OCI-LY7 (cell line): ENCODE results near the gene RSPH9. TPM values are rescaled to one million over a fixed set of nuclear protein-coding genes. Genes with fewer than 3 reads are reported as not detected.

Experiments used
- BruUV-seq: library from RNA; stranded (reverse); fragments of 400-500 nt; replicated peaks from 2 replicates; lab custom pipeline; 2021; lab: Mats Ljungman, UMichigan
- CTCF ChIA-PET: fragments of 300-600 bp; sonication (Branson Sonifier 250); formaldehyde crosslinking; loops from one replicate; lab custom pipeline; 2022; ENCODE audit warnings: antibody characterized with exemption; ENCODE audit not compliant: unreplicated experiment; lab: Charles Lee
- POLR2A ChIA-PET: fragments of 300-600 bp; sonication (Branson Sonifier 250); formaldehyde crosslinking; loops from one replicate; lab custom pipeline; 2022; ENCODE audit warnings: antibody characterized with exemption; lab: Charles Lee
- DNase-seq: peaks from one replicate; pipeline ENCODE4 v3.0.0-alpha.2; 2015; ENCODE audit warnings: low spot score
- H2AFZ ChIP-seq: fragments of 200-600 bp; sonication (generic), shearing (Covaris generic); 2 replicates; pipeline ENCODE4 v1.6.1; 2014; ENCODE audit warnings: mild to moderate bottlenecking, antibody characterized with exemption, low read length, moderate library complexity
- H3K27ac ChIP-seq: fragments of 200-600 bp; sonication (generic); 2 replicates; pipeline ENCODE4 v1.5.1; 2014; ENCODE audit warnings: mixed run types, low read depth, mild to moderate bottlenecking, moderate library complexity, low read length, inconsistent platforms; ENCODE audit not compliant: poor library complexity, severe bottlenecking
- H3K36me3 ChIP-seq: fragments of 200-600 bp; sonication (generic); 2 replicates; pipeline ENCODE4 v1.6.1; 2014; ENCODE audit warnings: mild to moderate bottlenecking, antibody characterized with exemption, low read length, moderate library complexity, mixed read lengths; ENCODE audit not compliant: insufficient read depth
- H3K4me1 ChIP-seq: fragments of 200-600 bp; sonication (generic); 2 replicates; pipeline ENCODE4 v1.5.1; 2014; ENCODE audit warnings: mild to moderate bottlenecking, low read length; ENCODE audit not compliant: insufficient read depth, poor library complexity, severe bottlenecking
- H3K4me2 ChIP-seq: fragments of 200-600 bp; sonication (generic); 2 replicates; pipeline ENCODE4 v1.6.1; 2014; ENCODE audit warnings: mild to moderate bottlenecking, low read length
- H3K4me3 ChIP-seq: fragments of 200-600 bp; sonication (generic); 2 replicates; pipeline ENCODE4 v1.5.1; 2014; ENCODE audit warnings: mild to moderate bottlenecking, low read depth, low read length; ENCODE audit not compliant: poor library complexity, severe bottlenecking
- H3K79me2 ChIP-seq: fragments of 200-600 bp; sonication (generic); 2 replicates; pipeline ENCODE4 v1.6.1; 2016; ENCODE audit warnings: low read depth, mild to moderate bottlenecking, low read length, moderate library complexity, mixed read lengths; ENCODE audit not compliant: insufficient read depth
- H3K9me2 ChIP-seq: fragments of 200-600 bp; sonication (generic); 2 replicates; pipeline ENCODE4 v1.6.1; 2016; ENCODE audit warnings: mild to moderate bottlenecking, low read length, mixed read lengths; ENCODE audit not compliant: insufficient read depth
- H3K9me3 ChIP-seq: fragments of 200-600 bp; sonication (generic); 2 replicates; pipeline ENCODE4 v1.6.1; 2014; ENCODE audit warnings: mild to moderate bottlenecking, mixed run types, low read length, mixed read lengths
- H4K20me1 ChIP-seq: fragments of 200-600 bp; sonication (generic); 2 replicates; pipeline ENCODE4 v1.6.1; 2014; ENCODE audit warnings: mild to moderate bottlenecking, antibody characterized with exemption, low read length, moderate library complexity, mixed read lengths; ENCODE audit not compliant: insufficient read depth
- CTCF ChIP-seq: fragments of 200-600 bp; sonication (generic); conservative IDR thresholded peaks from 2 replicates; pipeline ENCODE4 v1.5.1; 2014; ENCODE audit warnings: mild to moderate bottlenecking, antibody characterized with exemption, low read length, moderate library complexity, mixed read lengths
- EZH2phosphoT487 ChIP-seq: fragments of 200-600 bp; sonication (generic); IDR thresholded peaks from 2 replicates; pipeline ENCODE4 v1.6.1; 2018; ENCODE audit warnings: low read depth, borderline replicate concordance, mild to moderate bottlenecking, mixed run types, antibody characterized with exemption, low read length, moderate library complexity, mixed read lengths
- intact Hi-C: fragments of 100-400 bp; cut with micrococcal nuclease; formaldehyde crosslinking; loops from one replicate; pipeline ENCODE4 v1.10.0; 2022; ENCODE audit not compliant: unreplicated experiment
- total RNA-seq, 2 experiments: library from RNA; depleted of rRNA in 1 of 2; stranded (reverse); fragments of >200 nt in 1 of 2; shearing (Covaris generic) in 1 of 2; gene quantifications; 2 replicates each; pipeline ENCODE4 v1.2.3, GENCODE V29; 2014 to 2022

The RSPH9 gene
- total RNA-seq, 2 experiments from 2014 or later: 0.28 TPM; not detected in 1

GRCh38 chr6:43621078-43621835 is 23.6 kb upstream of the RSPH9 start:
- H4K20me1 ChIP-seq: no peaks in the 10 kb centered on the region
- H3K9me3 ChIP-seq: no peaks in the 10 kb centered on the region
- no peak overlapping the region for H3K4me2 ChIP-seq
- H3K4me3 ChIP-seq: no peak overlapping the region
- no peak overlapping the region for H3K27ac ChIP-seq
- ChIA-PET POLR2A (interaction anchor here (0.6 kb wide), 1 partner anchor 8 kb away, joined by 3 read pairs; the partner anchor contains the start of gene GTPBP2), CTCF (interaction anchor here (0.5 kb wide), 1 partner anchor 25 kb away, joined by 4 read pairs; no protein-coding TSS in a partner anchor)
- no peaks in the 10 kb centered on the region for H3K4me1 ChIP-seq
- H3K9me2 ChIP-seq: no peaks in the 10 kb centered on the region
- no peak overlapping the region for H2AFZ ChIP-seq
- no TSS peak for BruUV-seq
- peaks cover 97% of the 10 kb centered on the region for H3K36me3 ChIP-seq
- TF ChIP-seq EZH2phosphoT487 (no peak), CTCF (no peak)
- no peaks in the 10 kb centered on the region for H3K79me2 ChIP-seq
- DNase-seq: no peak
- intact Hi-C loops: no loop called here

- no peak for DNase-seq
- Histone ChIP-seq H3K79me2 (0 out of 2 replicates have a peak, but pooled peaks cover under 1% of the 10 kb centered on the region), H2AFZ (no peak overlapping the region), H4K20me1 (no peaks in the 10 kb centered on the region), H3K4me3 (no peak overlapping the region), H3K4me2 (no peak overlapping the region), H3K36me3 (peaks cover 94% of the 10 kb centered on the region), H3K9me3 (no peaks in the 10 kb centered on the region), H3K9me2 (no peaks in the 10 kb centered on the region), H3K27ac (no peak overlapping the region), H3K4me1 (peaks cover 1% of the 10 kb centered on the region)
- POLR2A ChIA-PET: no interaction called here
- TF ChIP-seq CTCF (no peak), EZH2phosphoT487 (no peak)
- intact Hi-C loops: no loop called here
- CTCF ChIA-PET: no interaction called here
- no TSS peak for BruUV-seq
Measured at GRCh38 chr6:43621836-43622180, 23.0 kb upstream of the RSPH9 start.

GRCh38 chr6:43622541-43622940 is 22.3 kb upstream of the RSPH9 start:
- CTCF ChIA-PET: no interaction called here
- intact Hi-C loops: no loop called here
- POLR2A ChIA-PET: interaction anchor here (1.3 kb wide), 1 partner anchor 9 kb away, joined by 6 read pairs; no protein-coding TSS in a partner anchor

More at GRCh38 chr6:43622541-43622940, 22.3 kb upstream of the RSPH9 start:
- Histone ChIP-seq H3K9me3 (no peaks in the 10 kb centered on the region), H2AFZ (no peak overlapping the region), H3K4me2 (no peak overlapping the region), H3K4me1 (peaks cover 8% of the 10 kb centered on the region), H3K27ac (no peak overlapping the region), H3K4me3 (no peak overlapping the region), H3K9me2 (no peaks in the 10 kb centered on the region), H4K20me1 (no peaks in the 10 kb centered on the region), H3K36me3 (peaks cover 94% of the 10 kb centered on the region), H3K79me2 (peaks cover 7% of the 10 kb centered on the region; the same call in 1 of the 2 replicates)
- DNase-seq: no peak
- BruUV-seq: no TSS peak
- TF ChIP-seq EZH2phosphoT487: no peak
- no peak for TF ChIP-seq CTCF
